GM21737 (cell line): ENCODE results near the gene RPL28.
"Not testable (repeated sequence)": the region's sequence is repeated elsewhere in the genome, so short reads cannot be mapped to it uniquely, and the experiment has no call there.

Experiments used
- ATAC-seq: cut with Tn5 transposase; IDR thresholded peaks from one replicate; pipeline ENCODE4 v1.9.1; 2021; ENCODE audit warnings: mild to moderate bottlenecking, moderate library complexity; ENCODE audit not compliant: unreplicated experiment

Gene RPL28

DNA sequence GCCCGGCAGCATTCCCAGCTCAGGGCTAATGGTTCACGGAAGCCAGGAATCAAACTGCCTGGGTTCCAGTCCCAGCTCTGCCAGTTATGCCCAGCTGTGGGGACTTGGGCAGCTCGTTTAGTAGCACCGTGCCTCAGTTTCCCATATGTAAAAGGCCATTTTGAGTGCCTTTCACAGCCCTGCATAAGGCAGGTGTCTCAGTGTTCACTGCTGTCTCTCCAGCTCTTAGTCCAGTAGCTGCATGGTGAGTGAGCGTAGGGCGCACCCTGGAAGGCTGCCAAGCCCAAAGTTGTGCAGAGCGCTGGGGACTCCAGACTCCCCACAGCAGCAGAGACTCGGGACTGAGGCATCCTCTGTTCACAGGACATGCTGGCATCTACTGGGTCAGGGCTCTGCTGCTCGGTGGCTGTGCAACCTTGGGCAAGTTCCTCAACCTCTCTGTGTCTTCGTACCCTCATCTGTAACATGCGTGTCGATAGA, 5.5 kb downstream of the RPL28 start:
- no peak for ATAC-seq

DNA sequence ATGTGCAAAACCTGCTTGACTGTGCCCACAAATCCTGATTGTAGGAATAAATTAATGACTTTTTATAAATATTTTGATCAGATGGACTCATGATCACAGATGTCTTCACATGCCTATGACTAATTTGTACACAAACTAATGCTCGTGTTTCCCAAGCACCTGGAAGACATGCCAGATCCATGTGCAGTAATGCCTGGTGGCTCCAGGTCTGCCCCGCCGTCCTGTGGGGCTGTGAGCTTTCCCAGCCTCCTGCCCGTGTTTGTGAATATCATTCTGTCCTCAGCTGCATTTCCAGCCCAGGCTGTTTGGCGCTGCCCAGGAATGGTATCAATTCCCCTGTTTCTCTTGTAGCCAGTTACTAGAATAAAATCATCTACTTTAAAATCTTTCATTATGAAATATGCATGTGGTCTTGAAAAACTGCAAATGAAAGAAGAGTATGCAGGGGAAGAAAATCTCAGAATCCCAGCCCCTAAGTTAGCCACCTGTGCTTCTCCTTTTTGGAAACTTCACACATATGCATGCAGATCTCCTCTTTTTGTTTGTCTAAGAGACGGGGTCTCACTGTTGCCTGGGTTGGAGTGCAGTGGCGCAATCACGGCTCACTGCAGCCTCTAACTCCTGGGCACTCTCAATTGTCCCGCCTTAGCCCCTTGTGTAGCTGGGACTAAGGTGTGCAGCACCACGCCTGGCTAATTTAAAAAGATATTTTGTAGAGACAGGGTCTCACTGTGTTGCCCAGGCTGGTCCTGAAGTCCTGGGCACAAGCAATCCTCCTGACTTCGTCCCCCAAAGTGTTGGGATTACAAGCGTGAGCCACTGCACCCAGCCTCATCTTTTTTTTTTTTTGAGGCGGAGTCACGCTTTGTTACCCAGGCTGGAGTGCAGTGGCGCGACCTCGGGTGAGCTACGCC, 6.2 kb downstream of the RPL28 start:
- ATAC-seq, result no peak

- no peak for ATAC-seq
Measured at GRCh38 chr19:55392820-55393761, 7.4 kb downstream of the RPL28 start.

DNA sequence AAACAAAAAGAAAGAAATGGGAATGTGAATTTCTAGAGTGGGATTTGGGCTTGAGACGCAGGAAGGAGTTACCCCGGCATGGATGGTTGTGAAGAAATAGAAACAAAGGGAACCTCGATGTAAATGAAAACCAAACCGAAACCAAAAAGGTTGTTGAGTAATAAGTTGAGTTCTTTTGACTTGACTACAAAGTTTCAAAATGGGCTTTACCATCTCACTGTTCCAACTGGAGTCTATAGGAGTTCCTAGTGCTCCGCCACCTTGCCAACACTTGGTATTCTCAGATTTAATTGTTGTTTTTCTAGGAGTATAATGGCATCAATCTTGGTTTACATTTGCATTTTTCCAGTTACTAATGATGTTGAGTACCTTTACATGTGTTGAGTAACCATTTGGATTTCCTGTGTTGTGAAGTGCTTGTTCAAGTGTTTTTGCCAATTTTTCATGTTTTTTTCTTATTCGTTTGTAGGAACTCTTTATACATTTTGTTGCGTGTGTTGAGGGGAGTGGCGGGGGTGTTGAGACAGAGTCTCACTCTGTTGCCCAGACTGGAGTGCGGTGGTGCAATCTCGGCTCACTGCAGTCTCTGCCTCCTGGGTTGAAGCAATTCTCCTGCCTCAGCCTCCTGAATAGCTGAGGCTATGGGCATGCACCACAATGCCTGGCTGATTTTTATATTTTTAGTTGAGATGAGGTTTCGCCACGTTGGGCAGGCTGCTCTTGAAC, 12.6 kb downstream of the RPL28 start:
- ATAC-seq, result no peak

GRCh38 chr19:55400281-55401087, 14.8 kb downstream of the RPL28 start:
- ATAC-seq, result no peak

DNA sequence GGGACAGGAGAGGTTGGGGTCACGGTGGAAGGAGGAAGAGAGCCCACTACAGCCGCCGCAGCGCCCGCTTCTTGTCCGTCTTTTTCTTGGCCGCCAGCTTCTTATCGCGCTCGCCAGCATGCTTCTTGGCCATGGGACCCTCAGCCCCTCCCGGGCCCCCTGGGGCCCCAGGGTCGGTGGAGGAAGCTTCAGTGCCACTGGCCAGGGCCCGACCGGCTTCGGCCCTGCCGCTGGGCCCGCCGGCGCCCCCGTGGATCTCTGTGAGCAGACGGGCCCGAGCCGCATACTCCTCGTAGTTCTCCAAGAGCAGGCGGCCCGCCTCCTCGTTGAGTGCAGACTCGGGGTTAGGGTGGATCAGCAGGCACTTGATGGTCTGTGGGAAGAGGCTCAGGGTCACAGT, 15.7 kb downstream of the RPL28 start:
- not testable (repeated sequence) for ATAC-seq

DNA sequence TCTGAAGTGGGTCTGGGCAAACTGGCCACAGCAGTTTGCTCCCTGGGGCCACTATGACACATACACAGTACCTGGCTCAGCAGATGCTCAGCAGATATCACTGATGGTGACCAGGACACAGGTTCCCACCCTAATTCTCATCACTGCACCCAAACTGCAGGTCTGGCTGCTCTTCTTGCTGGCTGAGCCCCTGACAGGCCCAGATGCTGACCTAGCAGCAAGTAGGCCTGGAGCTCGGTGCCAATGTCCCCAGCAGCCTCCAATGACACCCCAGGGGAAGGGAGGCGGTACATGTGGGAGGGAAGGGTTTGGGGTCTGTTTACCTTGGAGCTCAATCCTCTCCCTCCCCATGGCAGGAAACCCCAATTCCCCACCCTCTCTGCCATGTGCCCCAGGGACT, 16.8 kb downstream of the RPL28 start:
- no peak for ATAC-seq

GRCh38 chr19:55405638-55406037, 19.9 kb downstream of the RPL28 start:
- ATAC-seq, result no peak

GRCh38 chr19:55406091-55406825, 20.5 kb downstream of the RPL28 start:
- no peak for ATAC-seq

DNA sequence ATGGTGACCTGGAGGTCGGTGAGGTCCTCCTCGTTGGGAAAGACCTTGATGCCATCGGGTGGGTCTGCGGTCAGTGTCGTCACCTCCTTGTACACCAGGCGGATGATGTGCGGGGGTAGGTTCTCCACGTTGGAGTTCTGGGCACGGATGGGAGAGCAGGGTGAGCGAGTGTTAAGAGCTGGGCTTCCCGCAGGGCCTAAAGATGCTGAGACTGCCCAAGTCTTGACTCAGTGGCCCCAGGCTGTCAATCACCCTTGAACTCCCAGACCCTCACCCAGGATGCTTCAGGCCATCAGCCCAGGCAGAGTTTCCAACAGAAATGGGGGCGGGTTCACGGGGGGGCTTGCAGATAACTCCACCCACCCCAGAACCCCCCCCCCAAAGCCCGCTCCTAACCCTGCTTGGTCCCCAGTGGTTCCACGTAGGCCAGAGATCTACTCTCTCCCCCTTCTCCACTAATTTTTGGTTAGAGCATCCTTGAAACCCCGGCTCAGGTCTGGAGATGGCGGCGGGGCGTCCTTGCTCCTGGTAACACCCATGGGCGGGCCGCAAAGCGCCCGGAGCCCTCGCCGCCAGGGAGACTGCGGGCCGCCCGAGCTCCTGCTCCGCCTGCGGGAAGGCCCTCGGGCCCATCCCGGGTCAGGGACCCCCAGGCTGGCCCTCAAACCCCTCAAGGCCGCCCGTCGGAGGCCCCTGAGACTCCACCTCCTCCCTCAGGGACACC, 21.3 kb downstream of the RPL28 start:
- no peak for ATAC-seq

DNA sequence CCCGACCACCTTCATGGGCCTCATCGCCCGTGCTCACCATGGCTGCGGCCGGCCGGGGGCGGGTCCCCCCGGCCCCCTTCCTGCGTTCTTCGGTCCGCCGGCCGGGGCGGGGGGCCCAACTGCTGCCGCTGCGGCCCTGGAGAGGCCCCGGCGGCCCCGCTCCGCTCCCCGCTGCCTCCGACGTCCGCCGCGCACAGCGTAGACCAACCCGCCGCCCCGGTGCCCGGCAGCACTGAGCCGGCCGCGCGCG, 21.7 kb downstream of the RPL28 start, which contains the start of gene UBE2S:
Gene UBE2S, minus strand, starts transcription at position 239 of the 250 bp plus-strand sequence. Its CDS starts 199 bp downstream, at position 40.
- ATAC-seq, result not testable (repeated sequence)

DNA sequence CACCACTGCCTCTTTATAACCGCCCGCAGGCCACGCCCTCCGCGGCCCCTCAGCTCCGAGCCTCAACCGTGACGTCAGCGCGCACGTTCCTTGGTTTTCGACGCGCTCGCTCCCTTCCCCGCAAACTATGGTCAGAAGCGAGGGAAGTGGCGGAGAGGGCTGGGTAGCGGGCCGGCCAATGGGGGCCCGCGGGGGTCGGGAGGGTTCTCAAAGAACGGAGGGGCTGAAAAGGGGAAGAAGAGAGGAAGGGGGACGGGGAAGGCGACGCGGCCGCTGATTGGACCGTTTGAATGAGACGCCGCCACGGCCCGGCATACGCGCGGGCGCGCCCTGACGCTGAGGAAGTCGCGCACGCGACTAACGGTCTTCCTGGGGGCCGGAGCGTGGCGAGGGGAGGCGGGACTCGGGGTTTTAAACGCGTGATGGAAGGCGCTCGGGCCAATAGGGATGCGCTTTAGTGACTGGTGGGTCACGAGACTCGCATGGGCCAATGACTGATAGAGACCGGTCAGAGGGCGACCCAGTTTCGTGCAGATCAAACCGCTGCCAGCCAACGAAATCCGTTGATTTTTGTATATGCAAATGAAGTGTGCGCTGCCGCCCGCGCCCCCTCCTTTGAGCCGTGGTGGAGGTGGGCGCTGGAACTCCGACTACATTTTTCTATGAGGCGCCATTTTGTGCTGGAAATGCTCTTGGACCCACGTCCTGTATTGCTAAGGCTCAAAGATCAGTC, 22.2 kb downstream of the RPL28 start:
- ATAC-seq, result peak; percentile 79

GRCh38 chr19:55408533-55408872, 22.8 kb downstream of the RPL28 start:
- no peak for ATAC-seq

DNA sequence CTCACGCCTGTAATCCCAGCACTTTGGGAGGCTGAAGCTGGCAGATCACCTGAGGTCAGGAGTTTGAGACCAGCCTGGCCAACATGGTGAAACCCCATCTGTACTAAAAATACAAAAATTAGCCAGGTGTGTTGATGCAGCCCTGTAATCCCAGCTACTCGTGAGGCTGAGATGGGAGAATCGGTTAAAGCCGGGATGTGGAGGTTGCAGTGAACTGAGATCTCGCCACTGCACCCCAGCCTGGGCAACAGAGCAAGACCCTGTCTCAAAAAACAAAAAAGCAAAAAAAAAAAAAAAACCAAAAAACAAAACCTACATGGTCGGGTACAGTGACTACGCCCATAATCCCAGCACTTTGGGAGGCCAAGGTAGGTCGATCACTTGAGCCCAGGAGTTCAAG, 23.4 kb downstream of the RPL28 start:
- ATAC-seq, result not testable (repeated sequence)

DNA sequence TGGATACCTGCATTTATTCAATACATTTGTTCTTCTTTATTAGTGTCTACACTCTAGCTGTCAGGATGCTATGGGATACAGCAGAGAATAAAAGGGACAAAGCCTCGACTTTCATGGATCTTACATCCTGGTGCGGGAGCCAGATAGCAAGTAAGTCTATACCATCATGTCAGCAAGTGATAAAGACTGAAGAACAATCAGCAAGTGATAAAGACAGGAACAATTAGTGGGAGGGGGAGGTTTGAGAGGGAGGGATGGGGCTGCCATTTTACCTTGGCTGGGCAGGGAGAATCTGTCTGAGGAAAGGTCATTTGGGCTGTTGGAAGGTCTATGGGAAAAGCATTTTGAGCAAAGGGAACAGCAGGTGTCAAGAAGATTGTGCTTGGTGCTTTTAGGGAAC, 24.4 kb downstream of the RPL28 start:
- ATAC-seq, result no peak

DNA sequence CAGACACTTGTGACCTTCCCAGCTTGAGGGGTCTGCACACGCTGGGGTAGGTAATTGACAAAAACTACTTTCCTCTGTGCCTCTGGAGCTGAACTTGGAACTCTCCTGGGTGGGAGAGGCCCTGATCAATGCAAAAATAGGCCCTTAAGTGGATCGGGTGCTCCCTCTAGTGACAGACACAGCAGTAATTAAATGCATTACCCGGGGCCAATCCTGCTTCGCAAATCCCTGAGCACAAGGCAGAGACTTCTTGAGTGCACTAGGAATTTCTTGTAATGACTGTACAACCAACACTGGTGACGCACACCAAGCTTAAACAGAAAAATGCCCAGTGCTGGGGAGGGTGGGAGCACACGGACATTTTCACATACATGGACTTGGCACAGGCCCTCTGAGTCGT, 32.5 kb downstream of the RPL28 start:
- ATAC-seq, result no peak

DNA sequence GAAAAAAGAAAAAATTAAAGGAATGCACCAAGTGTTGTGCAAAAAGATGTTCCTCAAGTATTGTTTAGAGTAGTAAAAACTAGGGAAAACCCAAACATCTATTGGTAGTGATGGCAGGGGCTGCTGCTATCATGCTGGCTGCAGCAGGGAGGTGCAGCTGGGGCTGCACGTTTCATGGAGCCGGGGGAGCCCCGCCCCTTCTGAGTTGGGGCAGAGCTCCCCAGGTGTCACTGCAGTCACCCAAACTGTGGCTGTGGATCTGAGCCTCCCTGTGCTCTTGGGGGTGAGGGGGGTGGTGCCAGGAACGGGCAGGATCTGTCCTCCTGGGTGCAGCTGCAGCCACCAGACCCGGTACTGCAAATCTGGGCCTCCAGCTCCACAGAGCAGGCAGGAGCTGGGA, 33.4 kb downstream of the RPL28 start:
- no peak for ATAC-seq

DNA sequence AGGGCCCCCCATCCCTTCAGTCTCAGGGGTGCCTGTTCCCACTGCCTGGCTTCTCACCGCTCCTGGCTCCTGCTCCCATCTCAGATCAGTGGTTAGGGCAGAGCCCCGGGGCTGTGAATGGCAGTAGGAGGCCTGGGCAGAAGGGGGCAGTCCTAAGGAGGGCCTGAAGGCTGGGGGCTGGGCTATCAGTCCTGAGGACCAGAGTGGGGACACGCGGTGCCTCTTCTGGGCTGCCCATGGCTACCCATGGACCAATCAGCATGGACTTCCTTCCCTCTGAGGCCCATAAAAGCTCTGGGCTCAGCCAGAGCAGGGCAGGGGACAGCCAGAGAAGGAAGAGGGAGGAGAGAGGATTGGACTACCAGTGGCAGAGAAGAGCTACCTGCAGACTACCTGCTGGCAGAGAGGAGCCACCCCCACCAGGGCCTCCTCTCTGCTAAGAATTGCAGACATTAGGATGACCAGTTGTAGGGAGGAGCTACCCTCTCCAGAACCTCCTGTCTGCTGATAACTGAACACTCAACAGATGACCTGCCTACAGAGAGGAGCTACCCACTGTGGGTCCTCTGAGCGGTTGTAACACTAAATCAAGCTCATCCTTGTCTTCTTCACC, 34.0 kb downstream of the RPL28 start:
- no peak for ATAC-seq
